Activated naive CD8-positive, alpha-beta T cell treated with anti-CD3 and anti-CD28 coated beads, Interleukin-2, amount 10 ng/mL, durations not matched to agents 7 days and 5 days (primary cell): Measurements from ENCODE around the gene TTC19. TPM values are rescaled to one million over a fixed set of nuclear protein-coding genes. Genes with fewer than 3 reads are reported as not detected.
A peak's percentile ranks its signal among the peaks of the same experiment; 100 is the strongest.
"Not testable (repeated sequence)": the region's sequence is repeated elsewhere in the genome, so short reads cannot be mapped to it uniquely, and the experiment has no call there.

ENCODE experiments used
- ATAC-seq: fragments of 150-1000 bp; cut with Tn5 transposase; one replicate; pipeline ENCODE4 v1.10.0; 2021; ENCODE audit warnings: low read depth, moderate library complexity
- POLR2A ChIA-PET: fragments of 350-600 bp; sonication (Branson Sonifier 250); formaldehyde crosslinking; loops from one replicate; lab custom pipeline; 2021; ENCODE audit warnings: antibody characterized with exemption; lab: Charles Lee
- DNase-seq: peaks from one replicate; pipeline ENCODE4 v3.0.0; 2021
- H3K27ac Mint-ChIP-seq: one replicate; pipeline ENCODE4 v1.8.0; 2022; ENCODE audit warnings: mild to moderate bottlenecking, mixed read lengths
- H3K27me3 Mint-ChIP-seq: one replicate; pipeline ENCODE4 v1.8.0; 2022; ENCODE audit warnings: mild to moderate bottlenecking, moderate library complexity, mixed read lengths
- H3K36me3 Mint-ChIP-seq: one replicate; pipeline ENCODE4 v1.8.0; 2021; ENCODE audit warnings: mild to moderate bottlenecking, mixed read lengths
- H3K4me1 Mint-ChIP-seq: one replicate; pipeline ENCODE4 v1.8.0; 2021; ENCODE audit warnings: mixed read lengths
- H3K4me3 Mint-ChIP-seq: one replicate; pipeline ENCODE4 v1.8.0; 2022; ENCODE audit warnings: mild to moderate bottlenecking, moderate library complexity, mixed read lengths
- H3K9me3 Mint-ChIP-seq: one replicate; pipeline ENCODE4 v1.8.0; 2021; ENCODE audit warnings: mixed read lengths
- total RNA-seq, 2 experiments: library from RNA; stranded (reverse); gene quantifications; one replicate each; pipeline ENCODE4 v1.2.3, GENCODE V29; 2021

The TTC19 gene
- total RNA-seq, 2 experiments from 2014 or later = 32.5 to 36.7 TPM

- ATAC-seq, H3K27me3 Mint-ChIP-seq, POLR2A ChIA-PET, H3K27ac Mint-ChIP-seq, H3K4me3 Mint-ChIP-seq, DNase-seq, H3K4me1 Mint-ChIP-seq, H3K9me3 Mint-ChIP-seq: not testable (repeated sequence)
- peaks cover 64% of the 10 kb centered on the region for H3K36me3 Mint-ChIP-seq
Observed at GRCh38 chr17:16055139-16055538, 55.5 kb downstream of the TTC19 start.

GRCh38 chr17:16061631-16062030 lies 62.0 kb downstream of the TTC19 start:
- no peaks in the 10 kb centered on the region for H3K9me3 Mint-ChIP-seq
- ATAC-seq (no peak), DNase-seq (no peak)
- H3K27ac Mint-ChIP-seq = no peak overlapping the region
- H3K27me3 Mint-ChIP-seq = no peaks in the 10 kb centered on the region
- H3K4me3 Mint-ChIP-seq = no peak overlapping the region
- POLR2A ChIA-PET = no interaction called here
- peaks cover 32% of the 10 kb centered on the region for H3K36me3 Mint-ChIP-seq
- H3K4me1 Mint-ChIP-seq = no peaks in the 10 kb centered on the region

GRCh38 chr17:16066125-16066524 lies 66.5 kb downstream of the TTC19 start:
- no peaks in the 10 kb centered on the region for H3K9me3 Mint-ChIP-seq
- no peaks in the 10 kb centered on the region for H3K27me3 Mint-ChIP-seq
- ATAC-seq = no peak
- POLR2A ChIA-PET = no interaction called here
- H3K36me3 Mint-ChIP-seq = peaks cover 35% of the 10 kb centered on the region
- H3K27ac Mint-ChIP-seq = no peak overlapping the region
- H3K4me3 Mint-ChIP-seq = no peak overlapping the region
- DNase-seq = no peak
- H3K4me1 Mint-ChIP-seq = no peaks in the 10 kb centered on the region

GRCh38 chr17:16068323-16068722 lies 68.7 kb downstream of the TTC19 start:
- ATAC-seq (no peak), DNase-seq (no peak)
- Mint-ChIP-seq H3K4me1 (no peaks in the 10 kb centered on the region), H3K4me3 (no peak overlapping the region), H3K9me3 (no peaks in the 10 kb centered on the region), H3K36me3 (peaks cover 35% of the 10 kb centered on the region), H3K27me3 (no peaks in the 10 kb centered on the region), H3K27ac (peak overlapping the region; percentile 39)
- POLR2A ChIA-PET = no interaction called here

GRCh38 chr17:16072031-16072430 lies 72.4 kb downstream of the TTC19 start:
- Mint-ChIP-seq H3K36me3 (peaks cover 42% of the 10 kb centered on the region), H3K4me1 (no peaks in the 10 kb centered on the region), H3K27ac (no peak overlapping the region), H3K27me3 (no peaks in the 10 kb centered on the region), H3K4me3 (no peak overlapping the region), H3K9me3 (no peaks in the 10 kb centered on the region)
- POLR2A ChIA-PET = no interaction called here
- no peak for DNase-seq
- ATAC-seq = no peak

GRCh38 chr17:16073845-16074244 lies 74.2 kb downstream of the TTC19 start:
- POLR2A ChIA-PET = no interaction called here
- Mint-ChIP-seq H3K36me3 (peaks cover 37% of the 10 kb centered on the region), H3K27me3 (no peaks in the 10 kb centered on the region), H3K4me3 (no peak overlapping the region), H3K4me1 (no peaks in the 10 kb centered on the region), H3K27ac (peak overlapping the region; percentile 7), H3K9me3 (no peaks in the 10 kb centered on the region)
- DNase-seq (no peak), ATAC-seq (no peak)

- H3K9me3 Mint-ChIP-seq = no peaks in the 10 kb centered on the region
- H3K27me3 Mint-ChIP-seq = no peaks in the 10 kb centered on the region
- no peak overlapping the region for H3K4me3 Mint-ChIP-seq
- H3K27ac Mint-ChIP-seq = no peak overlapping the region
- ATAC-seq = no peak
- POLR2A ChIA-PET = no interaction called here
- no peak for DNase-seq
- peaks cover 34% of the 10 kb centered on the region for H3K36me3 Mint-ChIP-seq
- H3K4me1 Mint-ChIP-seq = no peaks in the 10 kb centered on the region
Observed at GRCh38 chr17:16074423-16074822, 74.8 kb downstream of the TTC19 start.

- DNase-seq (no peak), ATAC-seq (no peak)
- Mint-ChIP-seq H3K36me3 (peaks cover 31% of the 10 kb centered on the region), H3K27ac (no peak overlapping the region), H3K9me3 (no peaks in the 10 kb centered on the region), H3K27me3 (no peaks in the 10 kb centered on the region), H3K4me1 (no peaks in the 10 kb centered on the region), H3K4me3 (no peak overlapping the region)
- POLR2A ChIA-PET = no interaction called here
Observed at GRCh38 chr17:16075949-16076348, 76.3 kb downstream of the TTC19 start.

Other genes starting within 250 kb of the TTC19 start
- 1 to 10 TPM; 4.1 to 4.2 TPM for gene ADORA2B, start 54.7 kb upstream of the TTC19 start, total RNA-seq
- gene ZSWIM7, start 120 bp upstream of the TTC19 start, total RNA-seq = 10 to 100 TPM; 19.6 to 21.8 TPM
- 100 to 1,000 TPM; 157 to 161 TPM for gene NCOR1, start 215.7 kb downstream of the TTC19 start, total RNA-seq
- gene PIGL, start 217.4 kb downstream of the TTC19 start, total RNA-seq = 10 to 100 TPM; 42.1 to 43.3 TPM